Spleen (tissue), 7 donors: Measurements from ENCODE around the gene EFHB.

Experiments used
- POLR2AphosphoS5 ChIP-seq, 3 donors: sonication (generic); formaldehyde crosslinking; IDR thresholded peaks; one replicate each; pipeline ENCODE4 v1.5.1; 2017; ENCODE audit warnings: antibody characterized with exemption in 3 of 3
- TF ChIP-seq, protein P1 (sequence below), 11 experiments: fragments of 200-600 bp in 7 of 11; fragments of 450-650 bp in 4 of 11; sonication (generic) in 4 of 11; IDR thresholded peaks in 8 of 11; conservative IDR thresholded peaks in 3 of 11; 1 replicate in 7 of 11; 2 replicates in 4 of 11; pipeline versions ENCODE4 v1.4.0 to v1.8.0; 2016 to 2021; ENCODE audit warnings: antibody characterized with exemption in 11 of 11, inconsistent platforms in 4 of 11, mild to moderate bottlenecking in 1 of 11
- donor health status: DM: no; HTN: no; CAD: no; lungs with moderate emphysema.
- donor health status: DM: no; HTN: no; CAD: no.
- donor health status: DM: no; HTN: no; CAD: no.

GRCh38 chr3:19934098-19934566 lies at the start of gene EFHB:
- TF ChIP-seq, protein P1, sequence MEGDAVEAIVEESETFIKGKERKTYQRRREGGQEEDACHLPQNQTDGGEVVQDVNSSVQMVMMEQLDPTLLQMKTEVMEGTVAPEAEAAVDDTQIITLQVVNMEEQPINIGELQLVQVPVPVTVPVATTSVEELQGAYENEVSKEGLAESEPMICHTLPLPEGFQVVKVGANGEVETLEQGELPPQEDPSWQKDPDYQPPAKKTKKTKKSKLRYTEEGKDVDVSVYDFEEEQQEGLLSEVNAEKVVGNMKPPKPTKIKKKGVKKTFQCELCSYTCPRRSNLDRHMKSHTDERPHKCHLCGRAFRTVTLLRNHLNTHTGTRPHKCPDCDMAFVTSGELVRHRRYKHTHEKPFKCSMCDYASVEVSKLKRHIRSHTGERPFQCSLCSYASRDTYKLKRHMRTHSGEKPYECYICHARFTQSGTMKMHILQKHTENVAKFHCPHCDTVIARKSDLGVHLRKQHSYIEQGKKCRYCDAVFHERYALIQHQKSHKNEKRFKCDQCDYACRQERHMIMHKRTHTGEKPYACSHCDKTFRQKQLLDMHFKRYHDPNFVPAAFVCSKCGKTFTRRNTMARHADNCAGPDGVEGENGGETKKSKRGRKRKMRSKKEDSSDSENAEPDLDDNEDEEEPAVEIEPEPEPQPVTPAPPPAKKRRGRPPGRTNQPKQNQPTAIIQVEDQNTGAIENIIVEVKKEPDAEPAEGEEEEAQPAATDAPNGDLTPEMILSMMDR (IDR thresholded peaks at IDR 0.05 in 8 of 11, conservative IDR thresholded peaks at IDR 0.05 in 3 of 11) = no peak
- no peak for TF ChIP-seq POLR2AphosphoS5 (IDR thresholded peaks at IDR 0.05)
